Epithelial cell of prostate (primary cell): ENCODE data around the gene MYH14.

ENCODE experiments used
- DNase-seq: peaks from one replicate; pipeline ENCODE4 v3.0.0-alpha.2; 2011; ENCODE audit warnings: low read depth, low spot score
- H3K27ac ChIP-seq: fragments of 450-650 bp; 2 replicates; pipeline ENCODE4 v1.5.1; 2017; ENCODE audit warnings: mild to moderate bottlenecking

The MYH14 gene

DNA sequence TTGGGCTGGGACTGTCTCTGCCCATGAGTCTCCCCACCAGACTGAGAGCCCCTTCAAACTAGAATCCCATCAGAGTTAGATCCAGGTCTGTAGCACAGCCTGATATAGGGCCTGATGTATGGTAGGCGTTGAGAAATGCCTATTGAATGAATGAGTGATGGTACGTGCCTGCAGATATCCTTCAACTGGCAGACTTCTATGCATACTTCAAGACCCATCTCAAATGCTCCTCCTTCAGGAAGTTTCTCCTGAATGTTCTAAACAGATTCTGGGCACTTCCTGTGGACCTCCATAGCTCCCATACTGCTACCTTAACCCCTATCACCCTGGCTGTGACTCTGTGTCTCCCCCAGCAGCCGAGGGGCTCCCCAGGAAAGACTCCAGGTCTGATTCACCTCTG, 77.6 kb downstream of the MYH14 start:
- no peak for DNase-seq
- no peak overlapping the region for H3K27ac ChIP-seq

DNA sequence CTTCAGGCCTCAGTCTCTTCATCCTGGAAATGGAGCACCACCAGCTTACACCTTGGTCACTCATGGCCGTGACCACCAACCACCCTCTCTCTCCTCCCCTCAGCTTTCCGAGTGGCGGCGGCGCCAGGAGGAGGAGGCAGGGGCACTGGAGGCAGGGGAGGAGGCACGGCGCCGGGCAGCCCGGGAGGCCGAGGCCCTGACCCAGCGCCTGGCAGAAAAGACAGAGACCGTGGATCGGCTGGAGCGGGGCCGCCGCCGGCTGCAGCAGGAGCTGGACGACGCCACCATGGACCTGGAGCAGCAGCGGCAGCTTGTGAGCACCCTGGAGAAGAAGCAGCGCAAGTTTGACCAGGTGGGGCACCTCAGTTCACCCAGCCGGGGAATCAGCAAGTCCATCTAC, 78.1 kb downstream of the MYH14 start:
- H3K27ac ChIP-seq, result no peak overlapping the region
- DNase-seq, result no peak

DNA sequence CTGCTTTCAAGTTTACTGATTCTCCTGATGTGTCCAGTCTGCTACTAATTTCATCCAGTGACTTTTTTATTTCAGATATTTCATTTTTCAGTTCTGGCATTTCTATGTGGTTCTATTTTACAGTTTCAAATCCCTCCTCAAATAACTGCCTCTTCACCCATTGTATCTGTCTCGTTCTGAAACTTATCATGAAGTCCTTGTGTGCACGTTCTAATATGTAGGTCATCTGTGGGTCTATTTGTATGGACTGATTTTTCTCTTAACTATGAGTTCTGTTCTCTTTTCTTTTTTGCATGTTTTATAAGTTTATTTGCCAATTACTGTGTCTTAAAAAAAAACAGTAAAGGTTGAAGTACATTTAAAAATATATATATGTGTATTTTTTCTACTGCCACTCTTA, 82.4 kb downstream of the MYH14 start:
- no peak overlapping the region for H3K27ac ChIP-seq
- DNase-seq, result no peak

DNA sequence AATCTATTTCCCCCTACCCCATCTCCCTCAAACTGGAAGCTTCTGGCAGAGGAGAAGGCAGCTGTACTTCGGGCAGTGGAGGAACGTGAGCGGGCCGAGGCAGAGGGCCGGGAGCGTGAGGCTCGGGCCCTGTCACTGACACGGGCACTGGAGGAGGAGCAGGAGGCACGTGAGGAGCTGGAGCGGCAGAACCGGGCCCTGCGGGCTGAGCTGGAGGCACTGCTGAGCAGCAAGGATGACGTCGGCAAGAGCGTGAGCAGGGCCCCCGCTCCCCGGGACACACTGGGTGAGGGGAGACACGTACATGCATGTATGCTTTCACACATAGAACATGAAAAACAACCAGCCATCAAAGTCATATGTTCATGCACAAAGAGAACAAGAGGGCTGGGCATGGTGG, 83.0 kb downstream of the MYH14 start:
- H3K27ac ChIP-seq, result no peak overlapping the region
- no peak for DNase-seq

DNA sequence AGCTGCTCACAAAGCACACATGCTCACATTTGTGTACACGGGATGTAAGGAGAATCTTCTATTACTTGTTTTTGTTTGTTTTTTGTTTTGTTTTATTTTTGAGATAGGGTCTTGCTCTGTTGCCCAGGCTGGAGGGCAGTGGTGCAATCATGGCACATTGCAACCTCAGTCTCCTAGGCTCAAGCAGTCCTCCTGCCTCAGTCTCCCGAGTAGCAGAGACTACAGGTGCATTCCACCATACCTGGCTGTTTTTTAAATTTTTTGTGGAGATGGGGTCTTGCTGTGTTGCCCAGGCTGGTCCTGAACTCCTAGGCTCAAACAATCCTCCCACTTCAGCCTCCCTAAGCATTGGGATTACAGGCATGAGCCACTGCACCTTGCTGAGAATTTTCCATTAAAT, 83.9 kb downstream of the MYH14 start:
- no peak for DNase-seq

DNA sequence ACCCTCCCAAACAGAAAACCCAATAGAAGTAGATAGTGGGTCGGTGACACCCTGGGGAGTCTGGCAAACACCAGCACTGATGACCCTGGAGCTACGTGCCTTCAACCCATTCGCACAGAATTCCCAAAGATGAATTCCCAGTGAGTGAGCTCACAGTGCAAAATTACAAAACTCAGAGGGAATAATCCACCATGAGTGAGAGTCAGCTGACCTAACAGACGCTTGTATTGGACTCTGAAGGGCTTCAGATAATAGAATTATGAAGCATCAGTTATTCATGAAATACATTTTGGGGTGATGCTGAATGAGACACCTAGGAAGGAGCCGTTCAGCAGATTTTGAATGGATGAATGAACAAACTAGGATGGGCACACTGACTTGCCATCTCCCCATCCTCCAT, 85.5 kb downstream of the MYH14 start:
- DNase-seq, result no peak
- no peak overlapping the region for H3K27ac ChIP-seq

More for the DNA sequence above, 83.9 kb downstream of the MYH14 start:
- H3K27ac ChIP-seq, result no peak overlapping the region

DNA sequence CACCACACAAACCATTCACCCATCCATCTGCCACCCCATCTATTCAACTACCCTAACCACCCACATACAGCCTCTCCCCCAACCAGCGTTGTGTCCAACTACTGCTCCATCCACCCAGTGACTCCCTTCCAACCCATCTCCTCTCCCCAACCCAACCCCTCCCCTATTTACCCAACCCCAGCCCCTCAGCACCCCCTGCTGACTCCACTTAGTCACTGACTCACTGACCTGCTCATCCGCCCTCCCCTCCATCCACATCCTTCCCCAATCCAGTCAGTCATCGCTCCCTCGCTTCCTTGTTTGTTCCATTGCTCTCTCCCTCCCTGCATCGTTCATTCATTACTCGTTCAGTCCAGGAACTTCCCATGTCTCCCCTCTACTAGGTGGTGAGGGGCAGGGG, 86.6 kb downstream of the MYH14 start:
- no peak for DNase-seq
- no peak overlapping the region for H3K27ac ChIP-seq

DNA sequence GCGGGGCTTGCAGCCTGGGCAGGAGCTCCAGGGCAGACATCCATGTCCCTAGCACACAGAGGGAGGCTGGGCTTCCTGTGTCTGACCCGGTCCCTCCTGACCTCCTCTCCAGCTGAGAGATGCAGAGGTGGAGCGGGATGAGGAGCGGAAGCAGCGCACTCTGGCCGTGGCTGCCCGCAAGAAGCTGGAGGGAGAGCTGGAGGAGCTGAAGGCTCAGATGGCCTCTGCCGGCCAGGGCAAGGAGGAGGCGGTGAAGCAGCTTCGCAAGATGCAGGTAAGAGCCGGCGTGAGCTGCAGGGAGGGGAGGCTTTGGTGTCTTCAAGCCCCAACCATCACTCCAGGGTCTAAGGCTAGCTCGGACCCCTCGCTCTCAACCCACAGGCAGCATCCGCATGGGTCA, 87.4 kb downstream of the MYH14 start:
- H3K27ac ChIP-seq, result no peak overlapping the region
- DNase-seq, result no peak

DNA sequence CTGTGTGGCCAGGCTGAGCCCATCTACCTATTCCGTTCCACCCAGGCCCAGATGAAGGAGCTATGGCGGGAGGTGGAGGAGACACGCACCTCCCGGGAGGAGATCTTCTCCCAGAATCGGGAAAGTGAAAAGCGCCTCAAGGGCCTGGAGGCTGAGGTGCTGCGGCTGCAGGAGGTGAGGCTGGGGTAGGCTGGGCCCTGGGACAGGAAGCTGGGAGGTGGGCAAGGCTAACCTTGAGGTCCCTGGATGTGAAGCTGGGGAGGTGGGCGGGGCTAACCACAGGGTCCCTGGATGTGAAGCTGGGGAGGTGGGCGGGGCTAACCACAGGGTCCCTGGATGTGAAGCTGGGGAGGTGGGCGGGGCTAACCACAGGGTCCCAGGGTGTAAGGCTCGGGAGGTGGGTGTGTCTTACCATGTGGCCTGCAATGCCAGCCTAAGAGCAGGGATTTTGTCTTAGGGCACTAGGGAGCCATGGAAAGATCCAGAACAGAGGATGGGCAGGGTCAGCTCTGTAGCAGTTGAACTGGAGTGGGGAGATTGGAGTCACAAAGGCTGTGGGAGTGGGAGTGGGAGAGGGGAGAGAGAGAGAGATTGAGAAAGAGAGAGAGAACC, 88.9 kb downstream of the MYH14 start:
- no peak overlapping the region for H3K27ac ChIP-seq
- no peak for DNase-seq

DNA sequence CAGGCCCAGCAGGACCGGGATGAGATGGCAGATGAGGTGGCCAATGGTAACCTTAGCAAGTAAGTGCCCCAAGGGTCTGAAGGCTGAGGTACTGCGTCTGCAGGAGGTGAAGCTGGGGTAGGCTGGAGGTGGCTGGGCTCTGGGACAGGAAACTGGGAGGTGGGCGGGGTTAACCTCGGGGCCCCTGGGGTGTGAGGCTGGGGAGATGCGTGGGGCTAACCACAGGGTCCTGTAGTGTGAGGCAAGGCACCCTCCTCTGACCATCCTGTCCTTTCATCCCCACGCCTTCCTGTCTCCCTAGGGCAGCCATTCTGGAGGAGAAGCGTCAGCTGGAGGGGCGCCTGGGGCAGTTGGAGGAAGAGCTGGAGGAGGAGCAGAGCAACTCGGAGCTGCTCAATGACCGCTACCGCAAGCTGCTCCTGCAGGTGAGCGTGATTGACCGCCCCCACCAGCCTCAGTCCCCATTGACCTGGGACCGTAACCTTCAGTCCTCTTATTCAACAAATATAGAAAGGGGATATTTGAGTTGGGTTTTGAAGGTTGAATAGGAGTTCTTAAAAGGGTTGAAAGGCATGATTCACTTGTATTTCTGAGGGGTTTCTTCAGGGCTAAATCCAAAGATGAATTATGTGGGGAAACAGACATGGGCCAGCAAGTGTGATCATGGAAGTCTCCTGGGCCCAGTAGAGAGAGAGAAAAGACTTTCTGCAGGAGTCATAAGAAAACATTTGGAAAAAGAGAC, 90.0 kb downstream of the MYH14 start:
- DNase-seq, result no peak
- no peak overlapping the region for H3K27ac ChIP-seq

DNA sequence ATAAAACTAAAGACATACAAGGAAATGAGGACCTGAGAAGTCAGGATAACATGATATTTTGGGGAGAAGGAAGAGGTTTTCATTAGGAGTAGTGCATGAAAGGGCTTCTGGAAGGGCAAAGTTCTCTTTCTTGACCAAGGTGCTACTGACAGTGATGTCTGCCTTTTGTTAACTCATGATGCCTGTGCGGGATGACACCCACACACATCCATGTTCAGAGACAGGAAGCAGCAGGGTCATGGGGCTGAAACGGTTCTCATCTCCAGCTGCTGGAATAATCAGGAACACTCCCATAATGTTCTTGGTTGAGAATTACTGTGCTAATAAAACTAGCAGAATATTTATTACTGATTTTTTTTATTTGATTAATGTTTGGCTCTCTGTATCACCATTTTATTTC, 96.6 kb downstream of the MYH14 start:
- H3K27ac ChIP-seq, result no peak overlapping the region
- no peak for DNase-seq

DNA sequence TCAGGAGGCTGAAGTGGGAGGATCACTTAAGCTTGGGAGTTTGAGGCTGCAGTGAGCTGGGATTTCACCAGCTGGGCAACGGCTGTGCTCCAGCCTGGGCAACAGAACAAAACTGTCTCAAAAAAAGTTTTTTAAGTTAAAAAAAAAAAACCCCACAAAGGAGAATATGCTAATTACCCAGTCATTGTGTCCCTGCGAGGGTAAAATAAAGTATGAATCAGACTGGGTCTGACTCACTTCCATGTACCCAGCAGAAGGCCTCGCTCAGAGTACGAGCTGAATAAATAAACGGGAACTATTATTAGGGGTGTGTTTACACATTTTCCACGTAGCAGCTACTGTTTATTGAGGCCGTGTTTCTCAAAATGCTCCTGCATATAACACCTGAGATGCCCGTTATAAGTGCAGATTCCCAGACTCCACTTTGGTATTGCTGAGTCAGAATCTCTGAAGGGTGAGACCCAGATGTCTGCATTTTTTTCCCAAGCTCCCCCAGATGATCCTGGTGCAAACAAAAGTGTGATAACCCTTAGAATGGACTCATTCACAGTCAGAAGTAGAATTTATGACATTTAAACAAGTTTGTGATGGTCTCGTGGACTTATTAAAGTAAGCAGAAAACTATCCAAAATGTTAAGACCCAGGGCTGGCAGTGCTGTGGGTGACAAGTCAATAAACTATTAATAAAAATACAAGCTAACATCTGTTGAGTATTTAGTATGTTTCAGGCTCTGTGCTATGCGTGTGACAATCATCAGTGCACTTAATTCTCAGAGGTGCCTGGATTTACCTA, 97.6 kb downstream of the MYH14 start:
- DNase-seq, result no peak

DNA sequence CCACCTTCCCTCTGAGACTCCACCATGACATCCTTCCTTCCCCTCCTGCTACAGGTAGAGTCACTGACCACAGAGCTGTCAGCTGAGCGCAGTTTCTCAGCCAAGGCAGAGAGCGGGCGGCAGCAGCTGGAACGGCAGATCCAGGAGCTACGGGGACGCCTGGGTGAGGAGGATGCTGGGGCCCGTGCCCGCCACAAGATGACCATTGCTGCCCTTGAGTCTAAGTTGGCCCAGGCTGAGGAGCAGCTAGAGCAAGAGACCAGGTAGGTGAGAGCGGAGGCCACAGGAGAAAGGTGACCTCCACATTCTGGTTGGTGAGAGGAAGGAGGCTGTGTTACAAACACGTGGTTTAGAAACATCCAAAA, 98.2 kb downstream of the MYH14 start:
- no peak overlapping the region for H3K27ac ChIP-seq
- DNase-seq, result no peak

More for the DNA sequence above, 97.6 kb downstream of the MYH14 start:
- no peak overlapping the region for H3K27ac ChIP-seq

DNA sequence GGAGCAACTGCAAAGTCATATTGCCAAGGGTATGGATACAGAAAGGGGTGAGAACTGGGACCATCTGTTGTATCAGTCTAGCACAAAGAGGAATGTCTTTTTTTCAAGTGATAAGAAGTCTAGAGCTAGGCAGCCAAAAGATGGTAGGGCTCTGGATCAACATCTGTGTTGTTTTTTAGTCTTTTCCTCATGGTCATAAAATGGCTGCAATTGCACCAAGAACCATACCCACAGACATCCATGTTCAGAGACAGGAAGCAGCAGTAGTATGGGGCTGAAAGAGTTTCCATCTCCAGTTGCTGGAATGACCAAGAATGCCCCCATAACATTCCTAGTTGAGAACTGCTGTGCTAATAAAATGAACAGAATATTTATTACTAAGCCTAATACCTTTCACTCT, 100.1 kb downstream of the MYH14 start:
- H3K27ac ChIP-seq, result no peak overlapping the region
- DNase-seq, result no peak

DNA sequence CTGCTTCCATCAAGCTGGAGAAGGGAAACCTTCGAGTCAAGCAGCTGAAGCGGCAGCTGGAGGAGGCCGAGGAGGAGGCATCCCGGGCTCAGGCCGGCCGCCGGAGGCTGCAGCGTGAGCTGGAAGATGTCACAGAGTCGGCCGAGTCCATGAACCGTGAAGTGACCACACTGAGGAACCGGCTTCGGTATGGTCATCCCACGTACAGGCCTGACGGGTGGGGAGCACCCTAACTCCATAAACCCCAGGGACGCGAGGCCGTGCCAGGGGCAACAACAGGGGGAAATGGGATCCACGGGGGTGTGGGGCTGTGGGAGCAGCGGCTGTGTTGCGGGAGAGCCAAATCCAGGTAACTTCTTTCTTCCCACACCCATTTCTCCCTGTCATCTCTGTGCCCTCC, 105.6 kb downstream of the MYH14 start:
- no peak for DNase-seq
- no peak overlapping the region for H3K27ac ChIP-seq

DNA sequence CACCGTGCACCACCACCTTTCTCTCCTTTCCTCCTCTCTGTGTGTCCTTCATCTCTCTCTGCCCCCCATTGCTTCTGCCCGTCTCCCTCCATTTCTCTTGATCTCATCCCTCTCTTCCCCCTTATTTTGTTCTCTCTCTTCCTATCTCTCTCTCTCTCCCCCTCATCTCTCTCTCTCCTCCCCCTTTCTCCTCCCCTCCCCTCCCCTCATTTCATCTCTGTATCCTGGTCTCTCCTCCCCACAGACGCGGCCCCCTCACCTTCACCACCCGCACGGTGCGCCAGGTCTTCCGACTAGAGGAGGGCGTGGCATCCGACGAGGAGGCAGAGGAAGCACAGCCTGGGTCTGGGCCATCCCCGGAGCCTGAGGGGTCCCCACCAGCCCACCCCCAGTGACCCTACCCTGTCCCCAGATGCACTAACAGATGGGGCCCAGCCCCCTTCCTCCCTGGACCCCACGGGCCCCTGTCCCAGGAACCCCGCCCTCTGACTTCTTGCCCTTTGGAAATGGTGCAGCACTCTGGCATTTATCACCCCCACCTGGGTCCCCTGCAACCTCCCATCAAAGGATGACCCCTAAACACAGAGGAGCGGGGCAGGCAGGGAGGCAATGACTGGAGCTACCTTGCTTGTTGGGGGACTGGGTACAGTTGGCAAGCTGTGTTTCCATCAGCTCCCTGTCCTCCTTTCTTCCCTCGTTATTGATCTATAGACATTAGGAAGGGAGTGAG, 106.1 kb downstream of the MYH14 start:
- DNase-seq, result no peak
- H3K27ac ChIP-seq, result no peak overlapping the region

DNA sequence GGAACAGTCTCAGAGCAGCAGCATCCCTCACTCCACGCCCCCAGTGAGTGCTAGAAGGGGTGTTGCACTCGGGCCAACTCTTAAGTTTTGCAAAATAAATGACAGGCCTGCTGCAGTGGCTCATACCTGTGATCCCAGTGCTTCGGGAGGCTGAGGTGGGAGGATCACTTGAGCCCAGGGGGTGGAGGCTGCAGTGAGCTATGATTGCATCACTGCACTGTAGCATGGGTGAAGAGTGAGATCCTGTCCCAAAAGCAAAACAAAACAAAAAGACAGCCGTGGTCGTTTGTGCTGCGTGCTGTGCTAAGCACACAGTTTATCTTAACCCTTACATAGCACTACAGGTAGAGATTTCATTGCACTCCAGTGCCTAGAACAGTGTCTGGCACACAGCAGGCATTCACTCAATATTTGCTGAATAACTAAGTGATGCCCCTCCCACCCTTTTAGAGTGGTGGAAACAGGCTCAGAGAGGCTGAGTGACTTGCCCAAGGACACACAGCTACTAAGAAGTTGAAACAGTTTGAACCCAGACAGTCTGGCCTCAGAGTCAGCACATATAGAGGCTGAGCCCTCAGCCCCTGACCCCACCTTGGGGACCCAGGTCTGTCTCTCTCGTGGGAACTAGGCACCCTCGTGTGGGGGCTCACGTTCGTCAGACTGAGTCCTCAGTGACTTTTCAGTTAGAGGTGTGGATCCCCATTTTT, 107.5 kb downstream of the MYH14 start:
- H3K27ac ChIP-seq, result no peak overlapping the region
- DNase-seq, result no peak

DNA sequence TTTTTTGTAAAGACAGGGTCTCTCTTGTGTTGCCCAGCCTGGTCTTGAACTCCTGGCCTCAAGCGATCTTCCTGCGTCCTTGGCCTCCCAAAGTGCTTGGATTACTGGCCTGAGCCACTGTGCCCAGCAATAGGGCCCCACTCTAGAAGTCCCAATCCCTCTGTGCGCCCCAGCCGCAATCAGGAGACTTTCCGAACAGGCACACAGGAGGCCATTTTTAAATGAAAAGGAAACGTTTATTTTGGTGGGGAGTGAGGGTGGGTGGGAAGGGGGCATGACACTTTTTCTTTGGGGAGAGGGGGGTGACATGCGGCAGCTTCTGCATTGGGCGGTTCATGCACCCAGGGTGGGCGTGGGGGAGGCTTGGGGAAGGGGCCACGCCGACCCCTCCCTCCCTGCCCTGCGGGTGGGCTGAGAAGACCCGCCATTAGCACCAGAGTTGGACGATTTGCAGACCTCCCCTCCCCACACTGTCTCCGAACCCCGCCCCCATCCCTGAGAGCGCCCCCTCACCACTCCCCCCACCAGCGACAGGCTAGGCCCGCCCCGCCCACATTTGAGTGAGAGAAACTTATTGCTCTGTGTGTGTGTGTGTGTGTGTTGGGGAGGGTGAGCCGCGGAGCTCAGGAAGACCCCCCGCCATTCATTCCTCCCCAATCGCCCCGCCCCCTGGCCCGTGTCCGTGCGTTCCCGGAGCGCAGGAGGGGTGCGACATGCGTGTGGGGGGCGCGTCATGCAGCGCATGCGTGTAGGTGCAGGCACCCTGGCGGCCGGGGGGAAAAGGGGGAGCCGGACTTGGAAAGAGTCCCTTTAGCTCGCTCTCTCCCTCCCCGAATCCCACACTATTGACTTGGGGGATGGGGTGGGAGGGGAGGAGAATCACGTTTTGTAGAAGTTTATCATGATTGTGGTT, 108.6 kb downstream of the MYH14 start:
- DNase-seq, result no peak
- no peak overlapping the region for H3K27ac ChIP-seq
